Medulla oblongata (tissue), 1 donor: ENCODE data around the gene TMEM114.
A peak's percentile ranks its signal among the peaks of the same experiment; 100 is the strongest.

Experiments used
- DNase-seq: peaks from one replicate; pipeline ENCODE4 v3.0.0-alpha.2; 2015; ENCODE audit errors: extremely low spot score

Gene TMEM114

DNA sequence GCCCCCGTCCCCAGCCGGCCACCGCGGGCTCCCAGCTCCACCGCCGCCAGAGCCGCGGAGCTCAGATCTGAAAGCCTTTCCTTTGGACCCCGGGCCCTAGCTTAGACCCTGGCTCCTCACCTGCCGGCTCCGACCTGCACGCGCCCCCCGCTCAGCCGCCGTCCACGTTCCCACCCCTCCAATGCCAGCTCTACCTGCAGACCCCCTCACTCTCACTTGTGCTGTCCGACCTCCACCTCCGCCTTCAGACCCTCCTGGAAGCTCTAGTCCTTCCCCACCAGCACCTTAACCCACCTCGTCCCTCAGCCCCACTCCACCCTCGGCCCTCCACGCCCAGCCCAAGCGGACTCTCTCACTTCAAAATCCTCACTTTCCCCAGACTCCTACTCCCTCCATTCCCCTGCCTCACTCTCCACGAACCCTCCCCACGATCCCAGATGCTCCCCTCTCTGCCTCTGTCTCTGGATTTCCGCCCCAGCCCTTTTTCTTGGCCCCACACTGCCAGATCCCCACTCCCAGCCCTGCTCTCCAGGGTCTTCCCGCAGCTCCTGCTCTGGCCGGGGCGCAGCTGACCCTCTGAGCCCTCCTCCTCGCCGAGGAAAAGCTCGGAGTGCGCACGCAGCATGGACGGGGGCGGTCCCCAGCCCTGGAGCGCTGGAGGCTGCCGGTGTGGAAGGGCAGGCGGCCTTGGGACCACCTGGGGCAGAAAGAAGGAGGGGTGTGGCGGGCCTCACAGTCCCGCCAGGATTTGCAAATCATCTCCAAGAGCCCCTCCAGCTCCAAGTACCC is at the start of gene TMEM114:
Gene TMEM114, minus strand, starts transcription at position 612 of the 789 bp plus-strand sequence. CDS start 673 bp downstream, outside the sequence.
- no peak for DNase-seq

DNA sequence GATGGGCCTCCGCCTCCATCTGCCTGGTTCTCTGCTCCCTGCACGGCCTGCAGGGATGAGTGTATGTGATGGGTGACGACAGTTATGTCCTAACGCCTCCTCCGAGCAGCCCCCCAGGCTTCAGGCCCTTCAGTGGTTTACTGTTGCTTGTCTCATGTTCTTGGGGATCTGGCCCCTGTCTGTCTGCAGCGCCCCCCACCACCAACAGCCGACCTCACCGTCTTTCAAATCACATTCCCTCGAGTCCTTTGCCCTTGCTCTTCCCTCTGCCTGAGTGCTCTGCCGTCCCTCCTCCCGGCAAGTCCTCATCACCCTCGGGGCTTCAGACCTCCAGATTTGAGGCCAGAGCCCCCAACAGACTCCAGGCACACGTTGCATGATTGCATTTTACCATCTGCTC is 49.4 kb upstream of the TMEM114 start:
- DNase-seq: no peak

DNA sequence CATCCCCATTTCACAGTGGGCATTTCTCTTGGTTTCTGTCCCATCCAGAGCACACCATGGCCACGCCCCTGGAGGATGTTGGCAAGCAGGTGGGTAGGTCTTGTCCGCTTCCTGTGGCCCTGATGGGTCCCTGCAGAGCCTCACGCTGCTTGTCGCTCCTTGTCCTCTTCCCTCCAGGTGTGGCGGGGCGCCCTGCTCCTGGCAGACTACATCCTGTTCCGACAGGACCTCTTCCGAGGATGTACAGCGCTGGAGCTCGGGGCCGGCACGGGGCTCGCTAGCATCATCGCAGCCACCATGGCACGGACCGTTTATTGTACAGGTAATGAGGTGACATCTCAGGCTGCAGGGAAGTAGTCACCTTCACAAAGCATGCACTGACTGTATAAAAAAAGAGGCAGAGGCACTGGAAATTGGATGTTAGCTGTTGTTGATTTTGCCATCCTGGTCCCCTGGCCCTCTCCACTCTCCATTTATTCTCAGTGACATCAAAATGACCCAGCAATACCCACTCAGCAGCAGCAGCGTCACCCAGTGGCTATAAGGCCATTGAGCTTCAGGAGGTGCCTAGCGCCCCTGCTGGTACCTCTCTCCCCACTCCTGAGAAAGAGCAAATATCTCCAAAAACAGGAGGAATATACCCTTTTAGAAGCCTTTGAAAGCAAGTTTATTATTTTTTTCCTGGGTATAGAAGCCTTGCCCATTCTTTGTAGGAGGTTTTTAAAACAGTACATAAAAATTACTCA is 44.9 kb upstream of the TMEM114 start:
- no peak for DNase-seq

DNA sequence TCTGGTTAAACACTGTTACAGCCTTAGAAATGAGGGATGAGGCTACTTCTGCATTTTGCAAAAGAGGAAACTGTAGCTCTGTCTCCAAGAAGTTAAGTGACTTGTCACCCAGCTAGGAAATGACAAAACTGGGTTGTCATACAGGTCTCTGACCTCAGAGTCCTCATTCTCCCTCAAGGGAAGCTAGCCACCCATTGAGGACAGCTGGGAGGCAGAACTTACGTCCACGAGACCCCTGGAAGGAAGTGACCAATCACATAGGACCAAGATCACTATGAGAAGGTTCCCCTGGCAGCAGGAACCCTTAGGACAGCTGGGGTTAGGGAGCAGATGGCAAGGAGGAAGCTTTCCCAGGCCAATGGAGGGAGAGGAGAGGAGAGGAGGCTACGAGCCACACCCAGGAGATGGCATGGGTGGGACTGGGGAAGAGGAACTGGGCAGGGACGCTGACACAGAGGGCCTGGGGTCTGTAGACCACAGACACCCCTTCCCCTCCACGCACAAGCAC is 42.4 kb upstream of the TMEM114 start:
- peak; percentile 72 for DNase-seq

DNA sequence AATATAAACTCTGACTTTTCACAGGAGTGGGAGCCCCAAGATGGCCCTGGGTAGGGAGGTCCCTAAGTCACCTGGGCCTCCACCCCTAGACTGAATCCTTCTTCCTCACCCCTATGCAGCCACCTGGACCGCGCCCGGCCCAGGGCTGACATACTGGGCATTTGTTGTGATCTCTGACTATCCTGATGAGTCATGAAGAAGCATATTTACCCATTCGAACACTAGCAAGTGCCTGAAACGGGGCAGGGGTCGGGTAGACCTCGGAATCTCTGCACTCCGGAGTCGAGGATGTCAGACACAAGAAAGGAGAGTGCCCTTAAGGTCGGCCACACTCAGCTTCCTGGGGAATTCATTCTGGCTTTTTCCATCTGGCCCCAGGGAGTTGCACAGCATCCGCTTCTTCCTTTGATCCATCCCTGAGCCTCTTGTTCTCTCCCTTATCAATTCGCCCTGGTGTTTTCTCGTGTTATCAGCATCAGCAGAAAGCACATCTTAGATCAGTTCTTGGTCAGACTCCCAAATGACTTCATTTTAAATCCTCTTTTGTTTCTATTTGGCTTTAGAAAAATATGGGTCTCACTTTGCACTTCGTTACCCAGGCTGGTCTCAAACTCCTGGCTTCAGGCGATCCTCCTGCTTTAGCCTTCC is 41.6 kb upstream of the TMEM114 start:
- no peak for DNase-seq

DNA sequence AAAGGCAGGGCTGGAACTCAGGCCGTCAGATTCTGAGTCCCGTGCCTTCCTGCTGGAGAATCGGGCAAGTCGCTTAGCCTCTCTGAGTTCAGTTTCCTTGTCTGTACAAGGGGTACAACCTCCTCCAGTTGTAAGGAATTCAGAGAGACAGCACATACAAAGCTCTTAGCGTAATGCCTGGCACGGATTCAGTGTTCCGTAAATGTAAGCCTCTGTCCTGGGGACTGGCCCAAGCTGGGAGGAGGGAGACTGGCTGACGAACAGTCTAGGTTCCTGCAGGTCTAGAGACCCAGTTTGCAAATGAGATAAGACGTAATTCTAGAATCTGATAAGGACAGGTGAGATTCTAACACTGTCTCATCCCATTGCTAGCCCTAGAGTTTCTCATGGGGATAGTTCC is 41.1 kb upstream of the TMEM114 start:
- DNase-seq: peak; percentile 41

DNA sequence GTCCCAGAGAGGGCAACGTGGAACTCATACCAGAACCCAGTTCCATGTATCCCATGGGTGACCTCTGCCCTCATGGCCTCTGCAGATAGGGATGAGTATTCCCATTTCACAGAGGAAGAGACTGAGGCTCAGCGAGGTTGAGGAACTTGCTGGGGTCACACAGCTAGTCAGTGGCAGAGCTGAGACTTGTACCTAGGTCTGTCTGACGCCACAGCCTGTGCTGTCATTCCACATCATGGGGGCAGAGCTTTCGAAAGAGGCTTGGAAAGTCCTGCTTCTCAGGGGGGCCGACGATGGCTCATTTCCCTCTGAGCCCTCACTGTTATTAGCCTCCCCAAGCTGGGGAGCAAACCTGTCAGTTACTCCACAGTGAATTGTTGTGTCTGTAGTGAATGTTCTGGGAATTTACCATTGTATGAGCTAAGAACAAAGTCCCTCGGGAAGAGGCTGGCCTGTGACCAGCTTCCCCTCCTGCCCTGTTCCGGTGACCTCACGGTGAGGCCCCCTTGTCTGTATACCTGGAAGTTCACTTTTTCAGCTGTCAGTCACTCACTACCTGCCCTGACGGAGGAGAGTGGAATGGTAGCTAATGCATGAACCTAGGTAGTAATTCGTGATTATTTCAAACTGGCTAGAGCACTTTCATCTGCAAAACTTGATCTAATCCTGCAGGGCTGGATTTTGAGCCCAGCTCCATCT is 40.1 kb upstream of the TMEM114 start:
- no peak for DNase-seq

DNA sequence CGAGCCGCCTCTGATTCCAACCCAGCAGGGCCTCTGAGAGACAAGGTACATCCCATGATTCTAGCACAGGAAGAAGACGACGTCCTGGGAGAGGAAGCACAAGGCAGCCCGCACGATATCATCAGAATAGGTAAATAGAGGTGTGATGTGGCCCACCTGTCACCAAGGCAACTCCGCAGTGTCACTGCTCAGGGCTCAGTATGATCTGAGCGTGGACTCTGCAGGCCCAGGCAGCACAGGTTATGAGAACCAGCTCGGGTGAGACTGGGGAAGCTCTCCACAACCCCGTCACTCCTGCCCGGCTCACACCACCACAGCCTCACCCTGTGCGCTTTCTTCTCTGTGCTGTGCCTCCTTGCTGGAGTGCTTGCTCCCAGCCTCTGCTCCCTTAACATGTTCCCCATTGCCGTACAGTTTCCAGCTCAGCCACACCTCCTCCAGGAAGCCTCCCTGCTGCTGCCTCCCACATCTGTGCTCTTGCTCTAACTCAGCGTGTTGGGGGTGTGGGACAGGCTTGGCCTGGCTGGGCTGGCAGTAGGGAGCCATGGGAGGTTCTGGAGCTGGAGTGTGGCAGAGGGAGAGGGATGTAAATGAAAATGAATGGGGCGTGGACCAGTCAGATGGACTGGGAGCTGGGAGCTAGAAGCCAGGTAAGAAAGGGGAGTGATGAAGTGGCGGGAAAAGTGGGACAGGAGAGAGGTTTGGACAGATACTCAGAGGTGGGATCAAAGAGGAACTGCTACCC is 38.8 kb upstream of the TMEM114 start:
- no peak for DNase-seq

DNA sequence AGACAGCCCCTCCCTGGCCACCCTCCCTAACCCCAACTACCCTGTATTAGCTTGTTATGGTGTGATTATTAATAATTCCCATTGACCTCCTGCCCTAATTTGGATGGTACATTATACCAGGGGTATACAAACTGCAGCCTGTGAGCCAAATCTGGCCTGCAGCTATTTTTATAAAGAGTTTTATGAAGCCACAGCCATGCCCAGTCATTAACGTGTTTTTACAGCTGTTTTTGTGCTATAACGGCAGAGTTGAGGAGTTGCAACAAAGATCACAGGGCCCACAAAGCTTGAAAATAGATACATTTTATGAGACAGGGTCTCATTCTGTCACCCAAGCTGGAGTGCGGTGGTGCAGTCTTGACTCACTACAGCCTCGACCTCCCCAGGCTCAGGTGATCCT is 37.1 kb upstream of the TMEM114 start:
- no peak for DNase-seq

DNA sequence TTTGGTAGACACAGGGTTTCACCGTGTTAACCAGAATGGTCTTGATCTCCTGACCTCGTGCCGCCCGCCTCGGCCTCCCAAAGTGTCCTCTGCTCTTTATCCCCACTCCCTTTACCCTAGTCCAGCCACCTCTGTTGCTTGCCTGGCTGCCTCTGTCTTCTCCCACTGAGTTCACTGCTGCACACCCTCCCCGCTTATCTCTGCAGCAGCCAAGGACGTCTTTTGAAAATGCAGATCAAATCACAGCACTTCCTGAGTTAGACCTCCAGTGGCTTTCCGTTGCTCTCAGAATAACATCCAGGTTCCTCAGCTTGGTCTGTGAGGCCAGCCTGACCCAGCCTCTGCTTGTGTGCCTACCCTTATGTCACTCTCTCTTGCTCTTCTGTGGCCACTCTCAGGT is 36.6 kb upstream of the TMEM114 start:
- no peak for DNase-seq

DNA sequence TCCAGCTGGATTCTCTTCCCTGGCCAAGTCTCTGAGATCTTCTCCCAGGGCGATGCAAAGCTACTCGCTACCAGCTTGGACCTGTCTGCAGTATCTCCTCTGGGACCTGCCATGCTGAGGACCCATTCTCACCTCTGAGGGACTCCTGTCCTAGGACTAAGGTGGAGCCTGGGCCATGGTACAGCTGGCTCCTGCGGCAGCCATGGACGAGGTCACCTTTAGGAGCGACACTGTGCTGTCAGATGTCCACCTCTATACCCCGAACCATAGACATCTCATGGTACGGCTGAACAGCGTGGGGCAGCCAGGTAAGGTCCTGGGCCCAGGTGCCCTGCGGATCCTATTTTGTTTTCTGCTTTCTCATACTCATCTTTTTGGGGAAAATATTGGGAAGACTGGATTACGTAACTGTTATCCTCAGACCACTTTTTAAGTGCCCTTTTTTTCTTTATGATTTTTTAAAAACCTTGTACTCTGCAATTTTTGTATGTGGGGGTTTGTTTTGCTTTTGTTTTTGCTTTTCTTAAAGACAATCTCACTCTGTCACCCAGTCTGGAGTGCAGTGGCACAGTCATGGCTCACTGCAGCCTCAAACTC is 35.3 kb upstream of the TMEM114 start:
- no peak for DNase-seq

DNA sequence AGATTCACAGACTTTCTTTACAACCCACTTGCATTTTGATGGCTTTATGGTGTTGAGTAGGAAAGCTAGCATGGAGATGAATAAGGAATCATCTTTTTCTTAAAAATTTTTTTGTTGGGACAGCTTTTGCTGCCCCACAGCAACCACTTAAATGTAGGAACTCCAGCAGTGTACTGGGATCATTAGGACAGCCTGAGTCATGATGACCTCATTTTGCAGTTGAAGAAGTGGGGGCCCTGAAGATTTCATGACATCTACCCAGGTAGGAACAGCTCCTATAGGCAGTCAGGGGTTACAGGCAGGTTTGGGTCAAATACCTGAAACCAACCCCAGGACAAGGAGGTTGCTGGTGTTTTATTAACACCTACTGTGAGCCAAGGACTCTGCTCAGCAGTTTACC is 33.3 kb upstream of the TMEM114 start:
- no peak for DNase-seq

DNA sequence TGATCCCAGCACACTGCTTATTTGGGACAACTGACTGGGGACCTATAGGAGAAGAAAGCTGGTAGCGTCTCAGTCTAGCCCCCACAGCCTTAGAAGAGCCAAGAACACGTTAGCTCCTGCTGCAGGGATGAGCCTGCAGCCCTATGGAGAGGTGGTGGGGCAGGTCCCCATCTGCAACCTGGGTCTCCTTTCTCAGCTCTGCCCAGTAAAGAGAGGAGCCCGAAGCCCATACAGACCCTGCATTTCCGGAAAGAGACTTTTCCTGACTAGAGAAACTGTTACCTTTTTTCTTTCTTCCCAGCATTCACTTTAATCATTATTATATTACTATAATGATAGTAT is 32.0 kb upstream of the TMEM114 start:
- DNase-seq: no peak

DNA sequence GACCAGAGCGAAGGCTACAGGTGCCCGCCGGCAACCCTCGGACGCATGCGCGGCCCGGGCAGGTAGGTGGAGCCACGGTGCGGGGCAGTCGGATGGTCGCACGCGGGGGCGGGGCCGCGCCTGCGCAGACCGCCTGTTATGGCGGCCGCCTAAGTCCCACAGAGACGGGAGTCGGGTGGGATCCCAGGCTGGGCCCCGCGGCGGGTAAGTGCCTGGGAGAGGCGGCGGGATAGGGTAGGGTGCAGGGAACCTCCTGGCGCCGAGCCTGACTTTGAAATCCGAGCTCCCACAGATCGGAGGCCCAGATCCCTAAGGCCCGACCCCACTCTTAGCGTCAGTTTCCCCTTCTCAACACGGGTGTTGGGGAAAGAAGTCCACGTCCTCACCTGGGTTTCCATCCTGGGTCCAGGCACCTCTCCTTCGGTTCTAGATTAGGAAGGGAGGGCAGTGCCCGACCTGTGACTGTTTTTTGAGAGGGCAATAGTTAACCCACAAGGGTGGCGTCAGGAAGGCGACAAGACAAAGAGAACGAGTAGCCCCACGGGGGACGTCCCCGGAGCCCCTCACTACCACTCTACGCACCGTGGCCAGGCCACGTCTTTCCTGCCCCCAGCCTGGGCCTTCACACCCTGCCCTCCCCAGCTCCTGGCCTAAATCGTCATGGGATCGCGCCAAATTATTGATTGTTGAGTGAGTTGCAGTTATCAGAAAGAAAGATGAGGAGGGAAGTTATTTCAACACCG is 31.4 kb upstream of the TMEM114 start, which contains the start of gene METTL22:
Gene METTL22, plus strand, starts transcription at position 127 of the 743 bp plus-strand sequence. CDS start 3,968 bp downstream, outside the sequence.
- DNase-seq: peak; percentile 88

DNA sequence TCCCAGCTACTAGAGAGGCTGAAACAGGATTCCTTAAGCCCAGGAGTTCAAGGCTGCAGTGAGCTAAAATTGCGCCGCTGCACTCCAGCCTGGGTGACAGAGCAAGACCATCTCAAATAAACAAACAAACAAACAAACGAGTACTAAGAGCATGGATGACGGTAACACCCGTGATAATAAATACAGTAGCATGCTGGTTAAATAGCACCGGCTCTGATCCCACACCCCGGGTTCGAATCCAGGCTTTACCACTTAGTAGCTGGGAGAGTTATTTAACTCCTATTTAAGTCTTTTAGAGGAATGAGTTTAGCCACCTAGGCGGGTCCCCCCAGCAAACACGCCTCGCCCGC is 30.9 kb upstream of the TMEM114 start:
- no peak for DNase-seq

DNA sequence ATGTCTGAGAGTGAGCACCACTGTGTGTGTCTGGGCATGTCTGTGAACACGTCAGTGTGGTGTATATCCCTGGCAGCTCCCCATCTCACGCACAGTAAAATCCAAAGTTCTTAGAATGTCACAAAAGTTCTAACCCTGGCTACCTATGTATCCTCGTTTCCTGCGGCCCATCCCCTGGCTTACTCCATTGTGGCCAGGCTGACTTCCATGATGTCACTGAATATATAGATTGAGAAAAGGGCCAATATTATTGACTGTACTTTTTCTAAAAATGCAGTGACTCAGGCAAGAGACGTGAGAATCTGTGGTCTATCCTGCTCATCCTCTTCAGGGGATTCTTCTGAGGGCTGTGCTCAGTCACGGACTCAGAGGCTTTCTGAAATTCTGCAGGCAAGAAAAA is 30.2 kb upstream of the TMEM114 start:
- no peak for DNase-seq

DNA sequence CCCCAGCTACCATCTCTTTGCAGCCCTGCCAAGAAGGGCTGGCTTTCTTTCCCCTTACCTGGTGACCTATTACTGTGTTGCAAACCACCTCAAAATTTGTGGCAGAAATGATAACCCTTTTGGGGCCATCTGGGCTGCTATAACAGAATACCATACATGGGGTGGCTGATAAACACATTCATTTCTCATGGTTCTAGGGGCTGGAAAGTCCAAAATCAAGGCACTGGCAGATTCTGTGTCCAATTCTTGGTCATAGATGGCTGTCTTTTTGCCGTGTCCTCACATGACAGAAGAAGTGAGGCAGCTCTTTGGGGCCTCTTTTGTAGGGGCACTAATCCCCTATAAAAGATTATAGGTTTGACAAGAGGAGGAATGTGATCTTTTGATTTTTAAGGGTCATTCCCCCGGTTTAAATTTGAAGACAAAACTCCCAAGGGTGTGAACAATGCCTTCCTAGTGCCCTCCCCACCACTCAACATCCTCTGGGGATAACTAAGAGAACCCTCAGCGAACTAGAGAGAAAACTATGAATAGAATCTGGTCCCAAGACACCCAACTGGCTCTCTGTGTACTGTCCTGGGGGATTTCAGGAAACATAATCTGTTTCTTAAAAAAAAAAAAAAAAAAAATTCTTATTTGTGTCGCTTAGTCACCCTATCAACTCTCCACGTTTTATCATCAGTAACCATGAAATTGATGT is 29.5 kb upstream of the TMEM114 start:
- DNase-seq: no peak

DNA sequence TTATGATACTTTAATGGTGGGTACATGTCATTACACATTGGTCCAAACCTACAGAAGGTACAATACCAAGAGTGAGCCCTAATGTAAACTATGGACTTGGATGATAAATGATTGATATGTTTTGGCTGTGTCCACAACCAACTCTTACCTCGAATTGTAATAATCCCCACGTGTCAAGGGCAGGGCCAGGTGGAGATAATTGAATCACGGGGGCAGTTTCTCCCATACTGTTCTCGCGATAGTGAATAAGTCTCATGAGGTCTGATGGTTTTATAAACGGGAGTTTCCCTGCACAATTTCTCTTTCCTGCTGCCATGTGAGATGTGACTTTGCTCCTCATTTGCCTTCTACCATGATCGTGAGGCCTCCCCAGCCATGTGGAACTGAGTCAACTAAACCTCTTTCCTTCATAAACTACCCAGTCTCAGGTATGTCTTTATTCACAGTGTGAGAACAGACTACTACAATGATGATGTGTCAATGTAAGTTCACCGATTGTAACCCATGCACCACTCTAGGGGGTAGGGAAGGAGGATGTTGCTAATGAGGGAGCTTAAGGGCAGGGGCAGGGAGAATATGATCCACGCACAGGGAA is 24.2 kb upstream of the TMEM114 start:
- no peak for DNase-seq
